Neural cell (in vitro differentiated cells): ENCODE data around the gene SLC41A1.
A peak's percentile ranks its signal among the peaks of the same experiment; 100 is the strongest.

ENCODE experiments used
- EP300 ChIP-seq: fragments of 450-650 bp; conservative IDR thresholded peaks from 2 replicates; pipeline ENCODE4 v1.6.1; 2014; ENCODE audit warnings: antibody characterized with exemption, mild to moderate bottlenecking, moderate library complexity; ENCODE audit not compliant: poor library complexity, severe bottlenecking
- EZH2 ChIP-seq: fragments of 200-600, 300-800 bp; shearing (Covaris generic), sonication (generic); IDR thresholded peaks from 2 replicates; pipeline ENCODE4 v1.6.1; 2014; ENCODE audit warnings: antibody characterized with exemption, low read length, borderline replicate concordance, mild to moderate bottlenecking; ENCODE audit not compliant: insufficient read depth, poor library complexity, severe bottlenecking
- RAD21 ChIP-seq: fragments of 450-650 bp; conservative IDR thresholded peaks from 2 replicates; pipeline ENCODE4 v1.6.1; 2014; ENCODE audit warnings: antibody characterized with exemption, mild to moderate bottlenecking, moderate library complexity
- TF ChIP-seq, protein P1 (sequence below): fragments of 450-650 bp; IDR thresholded peaks from 2 replicates; pipeline ENCODE4 v1.5.1; 2014; ENCODE audit warnings: antibody characterized with exemption, mild to moderate bottlenecking, moderate library complexity; ENCODE audit not compliant: poor library complexity, severe bottlenecking
- TF ChIP-seq, protein P2 (sequence below): IDR thresholded peaks from 2 replicates; pipeline ENCODE4 v1.6.1; 2012; ENCODE audit warnings: borderline replicate concordance

- TF ChIP-seq, protein P1, sequence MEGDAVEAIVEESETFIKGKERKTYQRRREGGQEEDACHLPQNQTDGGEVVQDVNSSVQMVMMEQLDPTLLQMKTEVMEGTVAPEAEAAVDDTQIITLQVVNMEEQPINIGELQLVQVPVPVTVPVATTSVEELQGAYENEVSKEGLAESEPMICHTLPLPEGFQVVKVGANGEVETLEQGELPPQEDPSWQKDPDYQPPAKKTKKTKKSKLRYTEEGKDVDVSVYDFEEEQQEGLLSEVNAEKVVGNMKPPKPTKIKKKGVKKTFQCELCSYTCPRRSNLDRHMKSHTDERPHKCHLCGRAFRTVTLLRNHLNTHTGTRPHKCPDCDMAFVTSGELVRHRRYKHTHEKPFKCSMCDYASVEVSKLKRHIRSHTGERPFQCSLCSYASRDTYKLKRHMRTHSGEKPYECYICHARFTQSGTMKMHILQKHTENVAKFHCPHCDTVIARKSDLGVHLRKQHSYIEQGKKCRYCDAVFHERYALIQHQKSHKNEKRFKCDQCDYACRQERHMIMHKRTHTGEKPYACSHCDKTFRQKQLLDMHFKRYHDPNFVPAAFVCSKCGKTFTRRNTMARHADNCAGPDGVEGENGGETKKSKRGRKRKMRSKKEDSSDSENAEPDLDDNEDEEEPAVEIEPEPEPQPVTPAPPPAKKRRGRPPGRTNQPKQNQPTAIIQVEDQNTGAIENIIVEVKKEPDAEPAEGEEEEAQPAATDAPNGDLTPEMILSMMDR = no peak
- TF ChIP-seq EP300 (no peak), RAD21 (no peak), EZH2 (no peak)
- TF ChIP-seq, protein P2, sequence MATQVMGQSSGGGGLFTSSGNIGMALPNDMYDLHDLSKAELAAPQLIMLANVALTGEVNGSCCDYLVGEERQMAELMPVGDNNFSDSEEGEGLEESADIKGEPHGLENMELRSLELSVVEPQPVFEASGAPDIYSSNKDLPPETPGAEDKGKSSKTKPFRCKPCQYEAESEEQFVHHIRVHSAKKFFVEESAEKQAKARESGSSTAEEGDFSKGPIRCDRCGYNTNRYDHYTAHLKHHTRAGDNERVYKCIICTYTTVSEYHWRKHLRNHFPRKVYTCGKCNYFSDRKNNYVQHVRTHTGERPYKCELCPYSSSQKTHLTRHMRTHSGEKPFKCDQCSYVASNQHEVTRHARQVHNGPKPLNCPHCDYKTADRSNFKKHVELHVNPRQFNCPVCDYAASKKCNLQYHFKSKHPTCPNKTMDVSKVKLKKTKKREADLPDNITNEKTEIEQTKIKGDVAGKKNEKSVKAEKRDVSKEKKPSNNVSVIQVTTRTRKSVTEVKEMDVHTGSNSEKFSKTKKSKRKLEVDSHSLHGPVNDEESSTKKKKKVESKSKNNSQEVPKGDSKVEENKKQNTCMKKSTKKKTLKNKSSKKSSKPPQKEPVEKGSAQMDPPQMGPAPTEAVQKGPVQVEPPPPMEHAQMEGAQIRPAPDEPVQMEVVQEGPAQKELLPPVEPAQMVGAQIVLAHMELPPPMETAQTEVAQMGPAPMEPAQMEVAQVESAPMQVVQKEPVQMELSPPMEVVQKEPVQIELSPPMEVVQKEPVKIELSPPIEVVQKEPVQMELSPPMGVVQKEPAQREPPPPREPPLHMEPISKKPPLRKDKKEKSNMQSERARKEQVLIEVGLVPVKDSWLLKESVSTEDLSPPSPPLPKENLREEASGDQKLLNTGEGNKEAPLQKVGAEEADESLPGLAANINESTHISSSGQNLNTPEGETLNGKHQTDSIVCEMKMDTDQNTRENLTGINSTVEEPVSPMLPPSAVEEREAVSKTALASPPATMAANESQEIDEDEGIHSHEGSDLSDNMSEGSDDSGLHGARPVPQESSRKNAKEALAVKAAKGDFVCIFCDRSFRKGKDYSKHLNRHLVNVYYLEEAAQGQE = peak; percentile 25
Measured at GRCh38 chr1:205842229-205842628, 29.2 kb upstream of the SLC41A1 start.
